ENCODE results near the gene FAT1. TPM values are rescaled to one million over a fixed set of nuclear protein-coding genes. Genes with fewer than 3 reads are reported as not detected.

FAT1 gene
- total RNA-seq, 2 experiments from 2014 or later: not detected

DNA sequence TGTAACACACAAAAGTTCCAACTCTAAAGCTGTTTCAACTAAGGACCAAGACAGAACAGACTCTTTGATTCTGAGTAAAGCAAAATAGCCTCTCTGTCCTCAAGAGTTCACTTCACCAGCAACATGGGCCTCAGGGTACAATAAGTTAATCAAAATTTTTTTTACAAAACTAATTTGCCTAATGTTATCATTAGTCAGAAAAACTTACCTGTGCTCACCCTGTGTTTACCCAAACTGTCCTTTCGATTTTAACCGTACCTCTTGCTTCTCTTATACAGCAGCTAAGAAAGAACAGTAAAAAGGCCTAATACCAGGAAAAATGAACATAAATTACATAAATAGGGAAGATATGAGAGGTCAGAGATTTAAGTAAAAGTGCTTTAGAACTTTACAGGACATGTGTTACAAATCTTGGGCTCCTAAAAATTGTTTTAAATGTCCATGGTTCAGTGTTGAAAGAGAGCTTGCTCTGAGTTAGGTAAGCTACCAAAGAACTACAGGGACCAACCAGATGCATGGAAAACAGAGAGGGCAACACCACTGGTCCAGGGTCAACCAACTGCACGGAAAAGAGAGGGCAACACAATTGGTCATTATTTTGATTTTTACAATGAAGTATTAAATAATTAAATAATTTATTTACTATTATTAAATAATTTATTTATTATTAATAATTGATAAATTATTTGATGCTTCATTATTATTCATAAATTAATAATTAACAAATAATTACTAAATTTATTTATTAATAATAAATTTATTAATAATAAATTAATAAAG lies 73.1 kb downstream of the FAT1 start:
- ChIA-PET POLR2A (no interaction called here), CTCF (no interaction called here)
- no peaks in the 10 kb centered on the region for H3K36me3 Mint-ChIP-seq
- no peak for DNase-seq
- H3K27me3 Mint-ChIP-seq: peaks cover 3% of the 10 kb centered on the region
- H3K27ac Mint-ChIP-seq: no peak overlapping the region
- no peak overlapping the region for H3K4me3 Mint-ChIP-seq
- no peaks in the 10 kb centered on the region for H3K9me3 Mint-ChIP-seq
- no peaks in the 10 kb centered on the region for H3K4me1 Mint-ChIP-seq (ENCODE audit: low read depth)
- intact Hi-C loops (cut with micrococcal nuclease): no loop called here

DNA sequence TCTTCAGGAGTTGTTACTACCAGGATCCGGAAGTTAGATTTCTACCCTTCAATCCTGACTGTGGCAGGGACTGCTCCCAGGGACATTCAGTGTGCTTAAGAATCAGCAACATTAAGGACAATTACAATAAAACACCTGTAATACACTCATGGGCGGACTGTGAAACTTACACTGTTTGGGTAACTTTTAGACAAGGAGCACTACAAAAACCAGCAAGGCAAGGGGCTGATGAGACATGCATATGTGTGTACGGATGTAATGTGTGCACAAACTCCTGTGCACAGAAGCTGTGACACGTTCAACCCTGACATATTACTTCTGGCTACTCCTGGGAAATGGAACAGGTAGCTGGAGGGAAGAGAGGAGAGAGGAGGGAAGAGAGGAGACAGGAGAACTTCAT lies 75.8 kb downstream of the FAT1 start:
- Mint-ChIP-seq H3K27me3 (peaks cover 3% of the 10 kb centered on the region), H3K27ac (no peak overlapping the region), H3K4me3 (no peak overlapping the region), H3K9me3 (no peaks in the 10 kb centered on the region), H3K4me1 (ENCODE audit: low read depth) (no peaks in the 10 kb centered on the region), H3K36me3 (no peaks in the 10 kb centered on the region)
- ChIA-PET CTCF (no interaction called here), POLR2A (no interaction called here)
- intact Hi-C loops (cut with micrococcal nuclease): no loop called here
- no peak for DNase-seq

DNA sequence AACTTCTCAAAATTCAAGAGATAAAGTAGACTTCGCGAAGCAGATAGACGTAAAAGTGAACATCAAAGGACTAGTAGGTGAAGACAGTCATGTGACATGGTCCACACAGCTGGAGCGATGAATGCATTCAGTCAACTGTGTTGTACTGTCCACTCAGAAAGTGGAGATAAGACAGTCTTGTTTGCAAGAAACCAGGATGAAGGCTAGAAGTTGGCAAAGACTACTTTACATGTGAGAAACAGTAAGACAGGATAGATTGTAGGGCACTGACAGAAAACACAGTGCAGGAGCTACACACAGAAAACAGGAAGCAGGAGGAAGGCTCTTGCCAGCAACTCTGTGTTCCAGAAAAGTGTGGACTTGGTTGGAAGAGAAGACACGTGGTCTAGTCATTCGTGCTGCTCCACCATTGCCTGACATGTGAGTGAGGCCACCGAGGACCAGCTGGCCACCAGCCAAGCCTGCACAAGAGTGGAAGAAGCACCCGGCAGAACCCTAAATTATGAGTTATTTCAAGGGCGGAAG lies 78.9 kb downstream of the FAT1 start:
- DNase-seq: no peak
- CTCF ChIA-PET: no interaction called here
- Mint-ChIP-seq H3K36me3 (no peaks in the 10 kb centered on the region), H3K27ac (no peak overlapping the region), H3K9me3 (no peaks in the 10 kb centered on the region), H3K27me3 (peaks cover 1% of the 10 kb centered on the region), H3K4me1 (ENCODE audit: low read depth) (no peaks in the 10 kb centered on the region), H3K4me3 (no peak overlapping the region)
- POLR2A ChIA-PET: no interaction called here
- intact Hi-C loops (cut with micrococcal nuclease): no loop called here

DNA sequence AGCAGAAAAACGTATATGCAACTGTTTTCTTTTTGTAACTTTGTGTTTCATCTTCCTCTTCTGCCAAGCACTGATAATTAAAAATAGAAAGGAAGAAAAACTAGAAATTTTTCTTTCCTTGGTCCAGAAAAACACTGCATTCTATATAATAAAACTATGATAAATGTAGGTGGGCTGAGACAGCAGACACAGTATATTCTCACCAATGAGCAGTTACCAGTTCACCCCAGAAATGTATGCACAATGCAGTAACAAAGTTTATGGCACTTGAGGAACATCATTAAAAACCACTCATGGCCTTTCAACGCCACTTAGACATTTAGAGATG lies 79.4 kb downstream of the FAT1 start:
- intact Hi-C loops (cut with micrococcal nuclease): no loop called here
- ChIA-PET CTCF (no interaction called here), POLR2A (no interaction called here)
- Mint-ChIP-seq H3K27me3 (peaks cover under 1% of the 10 kb centered on the region), H3K36me3 (no peaks in the 10 kb centered on the region), H3K4me1 (ENCODE audit: low read depth) (no peaks in the 10 kb centered on the region), H3K27ac (no peak overlapping the region), H3K4me3 (no peak overlapping the region), H3K9me3 (no peaks in the 10 kb centered on the region)
- DNase-seq: no peak

DNA sequence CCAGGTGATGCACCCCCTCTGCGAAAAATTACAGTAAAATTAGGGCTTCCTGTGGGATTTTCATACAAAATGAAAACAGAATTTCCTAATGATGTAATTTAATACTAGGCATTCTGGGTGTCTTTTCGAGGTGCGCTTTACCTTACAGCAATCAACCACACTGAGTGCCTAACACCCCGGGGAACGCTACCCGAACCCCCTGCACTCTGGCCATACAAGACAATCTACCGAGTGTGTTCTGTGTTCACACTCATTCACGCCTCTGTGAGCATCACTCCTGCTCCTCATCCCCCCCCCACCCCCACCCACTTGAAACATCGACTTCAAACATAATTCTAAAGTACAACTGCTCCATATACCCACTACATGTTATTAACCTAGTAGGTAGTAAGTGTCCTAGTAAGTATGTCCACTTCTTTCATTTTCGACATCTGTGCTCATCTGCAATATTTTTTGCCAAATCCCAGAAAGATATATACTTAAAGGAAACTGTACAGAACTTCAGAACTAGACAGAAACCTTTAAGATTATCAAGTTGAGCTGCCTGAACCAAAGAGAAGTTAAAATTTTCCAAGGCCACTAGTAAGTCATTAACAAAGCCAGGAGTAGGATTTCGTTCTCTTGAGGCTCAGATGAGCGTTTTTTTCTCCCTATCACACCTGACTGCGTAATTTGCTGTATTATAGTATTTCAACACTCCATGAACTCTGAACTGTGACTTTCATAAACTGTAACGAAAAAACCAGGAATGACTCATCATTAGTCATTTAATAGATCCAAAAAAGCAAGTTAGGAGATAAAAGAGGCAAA lies 80.0 kb downstream of the FAT1 start:
- no peaks in the 10 kb centered on the region for H3K36me3 Mint-ChIP-seq
- intact Hi-C loops (cut with micrococcal nuclease): no loop called here
- POLR2A ChIA-PET: no interaction called here
- DNase-seq: no peak
- CTCF ChIA-PET: no interaction called here
- no peaks in the 10 kb centered on the region for H3K4me1 Mint-ChIP-seq (ENCODE audit: low read depth)
- H3K27ac Mint-ChIP-seq: no peak overlapping the region
- no peaks in the 10 kb centered on the region for H3K27me3 Mint-ChIP-seq
- no peak overlapping the region for H3K4me3 Mint-ChIP-seq
- no peaks in the 10 kb centered on the region for H3K9me3 Mint-ChIP-seq

DNA sequence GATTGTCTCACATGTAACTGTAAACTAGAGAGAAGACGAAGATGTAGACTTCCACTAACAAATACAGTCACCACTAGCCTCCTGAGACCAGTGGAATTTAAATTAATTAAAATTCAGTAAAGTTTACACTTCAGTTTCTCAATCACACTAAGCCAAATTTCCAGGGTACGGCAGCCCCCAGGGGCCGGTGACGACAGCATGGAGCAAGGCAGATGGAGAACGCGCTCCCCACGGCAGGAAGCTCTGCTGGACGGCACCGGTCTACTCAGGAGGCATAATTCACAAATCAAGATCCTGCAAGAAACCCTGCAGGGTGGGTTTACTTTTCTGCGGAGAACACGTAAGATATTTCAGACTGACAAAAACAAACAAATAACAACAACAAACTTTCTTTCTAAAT lies 80.7 kb downstream of the FAT1 start:
- no peaks in the 10 kb centered on the region for H3K27me3 Mint-ChIP-seq
- H3K36me3 Mint-ChIP-seq: no peaks in the 10 kb centered on the region
- H3K4me1 Mint-ChIP-seq (ENCODE audit: low read depth): no peaks in the 10 kb centered on the region
- H3K4me3 Mint-ChIP-seq: no peak overlapping the region
- CTCF ChIA-PET: no interaction called here
- no peak overlapping the region for H3K27ac Mint-ChIP-seq
- no peak for DNase-seq
- POLR2A ChIA-PET: no interaction called here
- no peaks in the 10 kb centered on the region for H3K9me3 Mint-ChIP-seq
- intact Hi-C loops (cut with micrococcal nuclease): no loop called here

DNA sequence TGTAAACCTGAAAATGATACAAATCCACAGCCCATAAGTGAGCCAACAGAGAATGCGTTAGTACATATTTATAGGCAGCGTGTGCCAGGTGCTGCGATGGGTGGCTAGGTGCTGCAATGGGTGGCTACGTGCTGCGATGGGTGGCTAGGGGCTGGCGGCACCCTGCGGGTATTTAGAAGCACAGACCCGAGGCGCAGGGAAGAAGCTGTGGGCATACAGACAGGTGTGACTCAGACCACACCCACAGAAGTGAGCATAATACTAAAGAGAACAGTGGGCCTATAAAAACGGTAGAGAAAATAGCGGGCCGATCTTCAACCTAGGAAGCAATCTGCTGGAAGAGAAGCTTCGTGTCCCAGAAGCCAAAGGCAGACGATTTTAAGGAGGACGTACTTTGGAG lies 81.1 kb downstream of the FAT1 start:
- H3K9me3 Mint-ChIP-seq: no peaks in the 10 kb centered on the region
- intact Hi-C loops (cut with micrococcal nuclease): no loop called here
- no peaks in the 10 kb centered on the region for H3K27me3 Mint-ChIP-seq
- ChIA-PET CTCF (no interaction called here), POLR2A (no interaction called here)
- H3K36me3 Mint-ChIP-seq: no peaks in the 10 kb centered on the region
- no peaks in the 10 kb centered on the region for H3K4me1 Mint-ChIP-seq (ENCODE audit: low read depth)
- no peak for DNase-seq
- H3K4me3 Mint-ChIP-seq: no peak overlapping the region
- no peak overlapping the region for H3K27ac Mint-ChIP-seq

DNA sequence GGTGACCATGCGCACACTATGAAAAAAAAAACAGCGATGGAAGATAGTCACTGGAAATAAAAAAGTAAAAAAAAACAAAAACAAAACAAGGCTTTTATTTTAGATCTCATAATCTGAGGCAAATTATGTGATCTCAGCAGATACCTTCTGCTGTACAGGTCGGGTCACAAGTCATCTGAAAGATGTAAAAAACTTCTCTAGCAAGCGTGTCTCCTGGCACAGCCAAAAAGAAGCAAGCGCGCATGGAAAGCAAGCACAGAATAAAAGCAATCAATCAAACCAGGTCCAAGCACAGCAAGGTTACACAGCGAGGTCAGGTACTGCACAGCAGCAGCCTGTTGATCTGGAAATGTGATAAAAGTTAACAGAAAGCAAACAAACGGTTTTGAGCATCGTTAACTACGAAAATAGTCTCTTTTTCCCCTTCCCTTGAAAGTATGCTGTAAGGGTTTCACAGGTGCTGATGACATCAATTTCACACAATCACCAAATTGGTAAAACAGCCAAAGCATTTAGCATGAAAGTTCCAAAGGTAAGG lies 89.0 kb downstream of the FAT1 start:
- Mint-ChIP-seq H3K27ac (no peak overlapping the region), H3K36me3 (no peaks in the 10 kb centered on the region), H3K9me3 (peaks cover 6% of the 10 kb centered on the region), H3K4me1 (ENCODE audit: low read depth) (no peaks in the 10 kb centered on the region), H3K27me3 (no peaks in the 10 kb centered on the region), H3K4me3 (no peak overlapping the region)
- intact Hi-C loops (cut with micrococcal nuclease): no loop called here
- CTCF ChIA-PET: no interaction called here
- no peak for DNase-seq
- POLR2A ChIA-PET: no interaction called here

DNA sequence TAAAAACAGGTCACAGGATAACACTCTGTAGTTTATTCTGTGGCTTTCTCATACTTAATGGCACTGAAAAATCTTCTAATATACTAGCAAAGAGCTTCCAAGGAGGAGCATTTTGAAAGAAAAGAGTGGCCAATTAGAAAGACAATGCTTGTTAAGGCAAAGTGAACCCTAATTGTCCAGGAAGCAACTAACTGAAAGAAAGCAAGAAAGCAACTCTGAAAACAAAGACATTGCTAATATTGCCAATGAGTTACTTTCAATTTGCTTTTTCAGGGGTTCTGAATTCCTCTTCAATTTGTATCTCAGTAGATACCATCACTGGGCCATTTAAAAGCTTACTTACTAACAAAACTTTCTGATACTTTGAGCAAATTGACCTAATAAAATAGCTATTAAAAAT lies 89.8 kb downstream of the FAT1 start:
- intact Hi-C loops (cut with micrococcal nuclease): no loop called here
- Mint-ChIP-seq H3K4me3 (no peak overlapping the region), H3K27me3 (no peaks in the 10 kb centered on the region), H3K36me3 (no peaks in the 10 kb centered on the region), H3K4me1 (ENCODE audit: low read depth) (no peaks in the 10 kb centered on the region), H3K9me3 (peaks cover 8% of the 10 kb centered on the region), H3K27ac (no peak overlapping the region)
- ChIA-PET CTCF (no interaction called here), POLR2A (no interaction called here)
- no peak for DNase-seq

DNA sequence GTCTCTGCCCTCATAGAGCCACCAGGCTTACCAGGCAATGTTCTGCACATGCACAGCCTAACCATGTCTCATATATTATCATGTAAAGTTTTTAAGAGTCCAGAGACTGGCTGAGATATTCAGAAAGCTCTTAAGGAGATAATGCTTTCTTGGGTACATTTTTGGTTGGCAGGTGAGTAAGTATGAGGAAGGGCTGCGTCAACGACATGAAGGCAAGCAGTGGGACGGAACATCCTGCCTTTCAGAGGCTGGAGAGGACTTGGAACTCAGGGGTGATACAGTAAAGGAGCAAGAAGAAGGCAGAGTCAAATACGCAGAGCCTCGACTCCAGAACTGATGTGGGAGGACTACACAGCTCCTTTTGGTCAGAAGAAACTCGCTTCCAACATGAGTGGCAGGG lies 93.5 kb downstream of the FAT1 start:
- Mint-ChIP-seq H3K9me3 (peaks cover 11% of the 10 kb centered on the region), H3K27me3 (no peaks in the 10 kb centered on the region), H3K36me3 (no peaks in the 10 kb centered on the region), H3K4me1 (ENCODE audit: low read depth) (peaks cover 2% of the 10 kb centered on the region), H3K27ac (no peak overlapping the region), H3K4me3 (no peak overlapping the region)
- ChIA-PET CTCF (no interaction called here), POLR2A (no interaction called here)
- DNase-seq: no peak
- intact Hi-C loops (cut with micrococcal nuclease): no loop called here

DNA sequence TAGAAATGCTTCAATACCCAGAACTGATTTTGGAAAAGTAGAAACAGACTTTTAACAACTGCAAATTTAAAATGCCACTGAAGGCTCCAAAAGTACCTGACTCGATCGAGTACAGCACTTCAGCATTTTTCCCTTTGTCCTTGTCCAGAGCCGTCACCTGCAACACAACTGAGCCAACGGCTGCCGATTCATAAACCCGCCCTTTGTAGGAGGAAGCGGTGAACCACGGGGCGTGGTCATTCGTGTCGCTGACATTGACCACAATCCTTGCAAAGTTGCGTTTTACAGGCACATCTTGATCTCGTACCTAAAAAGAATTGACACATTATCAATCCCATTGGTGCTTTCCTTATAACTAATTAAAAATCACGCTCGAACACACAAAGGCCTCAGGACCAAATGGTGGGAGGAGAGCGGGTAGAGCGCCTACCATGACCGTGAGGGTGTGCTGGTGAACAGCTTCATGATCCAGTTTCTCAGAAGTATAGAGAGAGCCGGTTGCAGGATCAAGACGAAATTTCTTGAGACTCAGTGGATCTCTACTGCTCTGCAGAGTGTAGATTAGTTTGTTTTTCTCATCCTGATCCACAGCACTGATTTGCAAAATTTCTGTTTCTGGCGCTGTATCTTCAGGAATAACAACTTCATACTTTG lies 95.5 kb downstream of the FAT1 start:
- peak; percentile 30 for DNase-seq
- Mint-ChIP-seq H3K9me3 (peaks cover 11% of the 10 kb centered on the region), H3K27ac (no peak overlapping the region), H3K4me1 (ENCODE audit: low read depth) (peaks cover 2% of the 10 kb centered on the region), H3K36me3 (no peaks in the 10 kb centered on the region), H3K27me3 (no peaks in the 10 kb centered on the region), H3K4me3 (no peak overlapping the region)
- CTCF ChIA-PET: no interaction called here
- intact Hi-C loops (cut with micrococcal nuclease): no loop called here
- POLR2A ChIA-PET: no interaction called here

DNA sequence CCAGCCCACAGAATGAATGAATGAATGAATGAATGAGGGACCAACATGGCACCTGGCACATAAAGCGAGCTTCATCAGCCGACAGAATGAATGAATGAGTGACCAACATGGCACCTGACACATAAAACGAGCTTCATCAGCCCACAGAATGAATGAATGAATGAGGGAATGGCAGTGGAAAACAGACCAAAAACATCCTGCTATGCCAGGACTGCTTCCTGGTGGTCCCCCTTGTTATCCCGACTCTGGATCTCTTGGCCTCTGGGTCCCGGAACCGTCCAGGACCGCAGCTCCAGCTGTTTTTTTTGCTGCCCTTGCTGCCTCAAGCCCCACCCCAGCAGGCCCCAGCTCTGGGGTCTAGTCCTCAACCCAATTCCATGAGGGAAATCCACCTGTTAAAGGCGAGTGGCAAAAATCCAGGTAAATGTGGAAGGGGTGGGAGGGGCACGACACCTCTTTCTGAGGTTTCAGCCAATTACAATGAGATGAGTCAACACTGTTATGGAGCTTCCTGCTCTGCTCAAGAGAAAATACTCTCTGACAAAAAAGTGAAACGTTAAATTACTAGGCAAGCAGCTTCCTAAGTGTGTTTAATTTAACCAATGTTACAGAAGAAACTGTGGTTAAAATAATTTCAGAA lies 96.3 kb downstream of the FAT1 start:
- no peaks in the 10 kb centered on the region for H3K27me3 Mint-ChIP-seq
- ChIA-PET CTCF (no interaction called here), POLR2A (no interaction called here)
- H3K27ac Mint-ChIP-seq: no peak overlapping the region
- no peak for DNase-seq
- H3K4me3 Mint-ChIP-seq: no peak overlapping the region
- H3K36me3 Mint-ChIP-seq: no peaks in the 10 kb centered on the region
- peaks cover 2% of the 10 kb centered on the region for H3K4me1 Mint-ChIP-seq (ENCODE audit: low read depth)
- peaks cover 11% of the 10 kb centered on the region for H3K9me3 Mint-ChIP-seq
- intact Hi-C loops (cut with micrococcal nuclease): no loop called here
